GM18907 (cell line): ENCODE measurements around the gene MPZL3.

Experiments used
- ATAC-seq: cut with Tn5 transposase; IDR thresholded peaks from one replicate; pipeline ENCODE4 v1.9.1; 2021; ENCODE audit warnings: mild to moderate bottlenecking, moderate library complexity; ENCODE audit not compliant: unreplicated experiment

Gene MPZL3

GRCh38 chr11:118232659-118233058 is 19.5 kb downstream of the MPZL3 start:
- no peak for ATAC-seq

GRCh38 chr11:118231461-118231860 is 20.7 kb downstream of the MPZL3 start:
- ATAC-seq, result no peak

- no peak for ATAC-seq
Measured at GRCh38 chr11:118230088-118230487, 22.1 kb downstream of the MPZL3 start.

GRCh38 chr11:118229274-118229847 is 22.8 kb downstream of the MPZL3 start:
- no peak for ATAC-seq

- ATAC-seq, result peak; percentile 63
Measured at GRCh38 chr11:118227865-118228785, 24.0 kb downstream of the MPZL3 start.

- ATAC-seq, result no peak
Measured at GRCh38 chr11:118226781-118227180, 25.4 kb downstream of the MPZL3 start.

GRCh38 chr11:118226296-118226695 is 25.9 kb downstream of the MPZL3 start:
- ATAC-seq, result no peak

GRCh38 chr11:118224511-118225188 is 27.5 kb downstream of the MPZL3 start, which contains the start of gene JAML:
JAML (minus strand) TSS chr11:118225011; CDS start chr11:118214866, 10,145 bp downstream.
- ATAC-seq, result peak; percentile 41

GRCh38 chr11:118223992-118224391 is 28.2 kb downstream of the MPZL3 start:
- no peak for ATAC-seq

GRCh38 chr11:118223570-118223969 is 28.6 kb downstream of the MPZL3 start:
- no peak for ATAC-seq

GRCh38 chr11:118222437-118222836 is 29.7 kb downstream of the MPZL3 start:
- ATAC-seq, result no peak

- no peak for ATAC-seq
Measured at GRCh38 chr11:118221419-118221818, 30.7 kb downstream of the MPZL3 start.

- ATAC-seq, result no peak
Measured at GRCh38 chr11:118219732-118220131, 32.4 kb downstream of the MPZL3 start.

GRCh38 chr11:118219244-118219643 is 32.9 kb downstream of the MPZL3 start:
- ATAC-seq, result no peak

- no peak for ATAC-seq
Measured at GRCh38 chr11:118217575-118217974, 34.6 kb downstream of the MPZL3 start.

GRCh38 chr11:118216621-118217481 is 35.3 kb downstream of the MPZL3 start:
- ATAC-seq, result peak; percentile 52

- ATAC-seq, result no peak
Measured at GRCh38 chr11:118215765-118216164, 36.4 kb downstream of the MPZL3 start.

- ATAC-seq, result no peak
Measured at GRCh38 chr11:118215262-118215661, 36.9 kb downstream of the MPZL3 start.

- peak; percentile 36 for ATAC-seq
Measured at GRCh38 chr11:118214210-118214914, 37.8 kb downstream of the MPZL3 start.

GRCh38 chr11:118213781-118214180 is 38.4 kb downstream of the MPZL3 start:
- no peak for ATAC-seq
